Ishikawa (cell line): ENCODE results near the gene RPRD1A.

Experiments
- CREB1 ChIP-seq: IDR thresholded peaks from 2 replicates; pipeline ENCODE4 v1.6.1; 2012; ENCODE audit warnings: low read depth
- EGR1 ChIP-seq: IDR thresholded peaks from 2 replicates; pipeline ENCODE4 v1.6.1; 2012
- EP300 ChIP-seq: IDR thresholded peaks from 2 replicates; pipeline ENCODE4 v1.6.1; 2012; ENCODE audit warnings: borderline replicate concordance
- FOXM1 ChIP-seq: IDR thresholded peaks from 2 replicates; pipeline ENCODE4 v1.6.1; 2012; ENCODE audit warnings: low read depth, borderline replicate concordance
- NFIC ChIP-seq: IDR thresholded peaks from 2 replicates; pipeline ENCODE4 v1.6.1; 2012
- RAD21 ChIP-seq: IDR thresholded peaks from 2 replicates; pipeline ENCODE4 v1.6.1; 2012; ENCODE audit warnings: low read depth
- TAF1 ChIP-seq: IDR thresholded peaks from 2 replicates; pipeline ENCODE4 v1.6.1; 2012; ENCODE audit warnings: low read depth, mild to moderate bottlenecking
- YY1 ChIP-seq: IDR thresholded peaks from 2 replicates; pipeline ENCODE4 v1.6.1; 2012; ENCODE audit warnings: low read depth
- ZBTB7A ChIP-seq: IDR thresholded peaks from 2 replicates; pipeline ENCODE4 v1.6.1; 2012; ENCODE audit warnings: low read depth
- TF ChIP-seq, protein P1 (sequence below): IDR thresholded peaks from 2 replicates; pipeline ENCODE4 v1.6.1; 2012
- TF ChIP-seq, protein P2 (sequence below): IDR thresholded peaks from 2 replicates; pipeline ENCODE4 v1.6.1; 2012; ENCODE audit warnings: low read depth, mild to moderate bottlenecking

DNA sequence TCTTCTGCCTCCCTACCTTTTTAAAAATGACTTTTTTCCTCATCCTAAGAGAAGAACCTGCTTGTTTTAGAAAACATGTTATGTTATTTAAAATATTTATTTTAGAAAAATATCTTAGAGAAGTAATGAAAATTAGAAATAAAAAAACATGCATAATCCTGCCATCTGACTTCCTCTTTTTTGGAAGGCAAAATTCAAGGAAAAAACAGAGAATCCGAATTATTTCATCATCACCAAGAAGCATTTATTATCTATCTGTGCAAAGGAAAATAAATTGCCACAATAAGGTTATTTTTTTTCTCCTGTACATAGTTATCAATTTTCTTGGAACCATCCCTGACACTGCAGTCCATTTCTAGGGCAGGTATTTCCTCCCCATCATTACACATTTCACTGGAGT is 47.4 kb upstream of the RPRD1A start:
- TF ChIP-seq YY1 (no peak), TAF1 (no peak), EP300 (no peak), RAD21 (no peak), EGR1 (no peak), CREB1 (no peak), ZBTB7A (no peak), FOXM1 (no peak), NFIC (no peak)
- TF ChIP-seq, protein P1, sequence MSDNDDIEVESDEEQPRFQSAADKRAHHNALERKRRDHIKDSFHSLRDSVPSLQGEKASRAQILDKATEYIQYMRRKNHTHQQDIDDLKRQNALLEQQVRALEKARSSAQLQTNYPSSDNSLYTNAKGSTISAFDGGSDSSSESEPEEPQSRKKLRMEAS: no peak
- TF ChIP-seq, protein P2, sequence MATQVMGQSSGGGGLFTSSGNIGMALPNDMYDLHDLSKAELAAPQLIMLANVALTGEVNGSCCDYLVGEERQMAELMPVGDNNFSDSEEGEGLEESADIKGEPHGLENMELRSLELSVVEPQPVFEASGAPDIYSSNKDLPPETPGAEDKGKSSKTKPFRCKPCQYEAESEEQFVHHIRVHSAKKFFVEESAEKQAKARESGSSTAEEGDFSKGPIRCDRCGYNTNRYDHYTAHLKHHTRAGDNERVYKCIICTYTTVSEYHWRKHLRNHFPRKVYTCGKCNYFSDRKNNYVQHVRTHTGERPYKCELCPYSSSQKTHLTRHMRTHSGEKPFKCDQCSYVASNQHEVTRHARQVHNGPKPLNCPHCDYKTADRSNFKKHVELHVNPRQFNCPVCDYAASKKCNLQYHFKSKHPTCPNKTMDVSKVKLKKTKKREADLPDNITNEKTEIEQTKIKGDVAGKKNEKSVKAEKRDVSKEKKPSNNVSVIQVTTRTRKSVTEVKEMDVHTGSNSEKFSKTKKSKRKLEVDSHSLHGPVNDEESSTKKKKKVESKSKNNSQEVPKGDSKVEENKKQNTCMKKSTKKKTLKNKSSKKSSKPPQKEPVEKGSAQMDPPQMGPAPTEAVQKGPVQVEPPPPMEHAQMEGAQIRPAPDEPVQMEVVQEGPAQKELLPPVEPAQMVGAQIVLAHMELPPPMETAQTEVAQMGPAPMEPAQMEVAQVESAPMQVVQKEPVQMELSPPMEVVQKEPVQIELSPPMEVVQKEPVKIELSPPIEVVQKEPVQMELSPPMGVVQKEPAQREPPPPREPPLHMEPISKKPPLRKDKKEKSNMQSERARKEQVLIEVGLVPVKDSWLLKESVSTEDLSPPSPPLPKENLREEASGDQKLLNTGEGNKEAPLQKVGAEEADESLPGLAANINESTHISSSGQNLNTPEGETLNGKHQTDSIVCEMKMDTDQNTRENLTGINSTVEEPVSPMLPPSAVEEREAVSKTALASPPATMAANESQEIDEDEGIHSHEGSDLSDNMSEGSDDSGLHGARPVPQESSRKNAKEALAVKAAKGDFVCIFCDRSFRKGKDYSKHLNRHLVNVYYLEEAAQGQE: no peak
